Lower leg skin (tissue), 4 donors: ENCODE measurements around the gene NCBP2L. TPM values are rescaled to one million over a fixed set of nuclear protein-coding genes. Genes with fewer than 3 reads are reported as not detected.

ENCODE experiments used
- DNase-seq, 2 donors: peaks; one replicate each; pipeline ENCODE4 v3.0.0-alpha.2; 2019; ENCODE audit warnings: low spot score in 2 of 2
- H3K4me3 ChIP-seq: fragments of 200-600 bp; sonication (generic); 2 replicates; pipeline ENCODE4 v1.5.1; 2017; ENCODE audit warnings: mild to moderate bottlenecking, low read depth; ENCODE audit not compliant: poor library complexity, severe bottlenecking
- POLR2A ChIP-seq, 2 donors: fragments of 450-650 bp; IDR thresholded peaks; one replicate each; pipeline ENCODE4 v1.6.1; 2016 to 2017; ENCODE audit warnings: antibody characterized with exemption in 2 of 2, mild to moderate bottlenecking in 1 of 2, moderate library complexity in 1 of 2
- WGBS, 2 donors: methylation state at CpG; one replicate each; pipeline ENCODE4 v1.1.5; 2018; 5-methylcytosine and 5-hydroxymethylcytosine counted together
- intact Hi-C: fragments of 100-400 bp; cut with DNase I; formaldehyde crosslinking; loops from one replicate; pipeline ENCODE4 v1.15.0; 2023; ENCODE audit warnings: low total_unique reads
- total RNA-seq, 4 donors: library from RNA; depleted of rRNA; stranded (reverse); fragments of >200 nt; gene quantifications; one replicate each; pipeline ENCODE4 v1.1.0, GENCODE V29; 2016
- TF ChIP-seq, protein P1 (sequence below), 3 donors: fragments of 450-650 bp; IDR thresholded peaks; one replicate each; pipeline ENCODE4 v1.5.1; 2016; ENCODE audit warnings: antibody characterized with exemption in 3 of 3, mild to moderate bottlenecking in 3 of 3, moderate library complexity in 2 of 3

Gene NCBP2L
- total RNA-seq, 4 donors from 2014 or later, result 0.23 to 0.32 TPM; not detected in 2

DNA sequence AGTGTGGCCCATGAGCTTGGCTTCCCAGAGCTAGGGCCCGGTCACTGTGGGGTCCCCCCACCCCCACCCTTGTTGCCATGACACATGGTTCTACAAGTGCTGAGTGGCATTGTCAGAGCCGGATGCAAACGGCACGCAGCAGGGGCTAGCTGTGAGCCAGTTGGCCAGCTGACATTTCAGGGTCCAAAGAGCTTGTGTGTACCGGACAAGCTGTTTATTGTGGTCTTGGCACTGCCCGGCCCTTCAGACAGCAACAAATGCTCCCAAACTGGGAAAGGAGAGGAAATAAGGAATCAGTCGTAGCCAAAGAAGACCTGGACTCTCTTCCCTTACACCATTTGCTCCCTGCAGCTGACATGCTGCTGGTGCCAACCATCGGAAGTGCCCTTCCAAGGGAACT lies 38.8 kb upstream of the NCBP2L start:
- no peak for DNase-seq
- intact Hi-C loops, result no loop called here
- 74 to 79% methylated on average over 8 of the region's 8 CpGs for WGBS, 2 donors

DNA sequence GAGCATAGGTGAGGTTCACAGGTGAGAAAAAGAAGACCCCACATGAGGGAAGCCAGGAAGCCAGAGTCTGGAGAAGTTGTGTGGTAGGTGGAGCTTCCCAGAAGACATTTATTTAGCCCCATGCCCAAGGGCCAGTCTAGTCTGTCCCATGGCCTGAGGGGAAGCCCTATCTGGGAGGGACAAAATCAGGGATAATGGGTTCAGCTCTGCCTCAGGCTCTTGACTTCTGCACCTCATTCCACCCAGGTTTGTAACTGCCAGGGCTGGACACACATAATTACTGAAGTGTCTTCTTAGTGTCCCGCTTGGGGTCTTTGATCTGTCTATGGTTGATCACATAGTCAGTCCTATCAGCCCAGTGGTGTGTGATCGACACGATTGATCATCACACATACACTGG lies 38.0 kb upstream of the NCBP2L start:
- H3K4me3 ChIP-seq, result no peak overlapping the region
- intact Hi-C loops, result no loop called here
- WGBS, 2 donors, result 91 to 94% methylated on average over 3 of the region's 3 CpGs
- no peak for DNase-seq
- TF ChIP-seq, protein P1, sequence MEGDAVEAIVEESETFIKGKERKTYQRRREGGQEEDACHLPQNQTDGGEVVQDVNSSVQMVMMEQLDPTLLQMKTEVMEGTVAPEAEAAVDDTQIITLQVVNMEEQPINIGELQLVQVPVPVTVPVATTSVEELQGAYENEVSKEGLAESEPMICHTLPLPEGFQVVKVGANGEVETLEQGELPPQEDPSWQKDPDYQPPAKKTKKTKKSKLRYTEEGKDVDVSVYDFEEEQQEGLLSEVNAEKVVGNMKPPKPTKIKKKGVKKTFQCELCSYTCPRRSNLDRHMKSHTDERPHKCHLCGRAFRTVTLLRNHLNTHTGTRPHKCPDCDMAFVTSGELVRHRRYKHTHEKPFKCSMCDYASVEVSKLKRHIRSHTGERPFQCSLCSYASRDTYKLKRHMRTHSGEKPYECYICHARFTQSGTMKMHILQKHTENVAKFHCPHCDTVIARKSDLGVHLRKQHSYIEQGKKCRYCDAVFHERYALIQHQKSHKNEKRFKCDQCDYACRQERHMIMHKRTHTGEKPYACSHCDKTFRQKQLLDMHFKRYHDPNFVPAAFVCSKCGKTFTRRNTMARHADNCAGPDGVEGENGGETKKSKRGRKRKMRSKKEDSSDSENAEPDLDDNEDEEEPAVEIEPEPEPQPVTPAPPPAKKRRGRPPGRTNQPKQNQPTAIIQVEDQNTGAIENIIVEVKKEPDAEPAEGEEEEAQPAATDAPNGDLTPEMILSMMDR (IDR thresholded peaks at IDR 0.05), result no peak
- no peak for TF ChIP-seq POLR2A (IDR thresholded peaks at IDR 0.05)

More for the DNA sequence above, 38.8 kb upstream of the NCBP2L start:
- H3K4me3 ChIP-seq, result no peak overlapping the region
- TF ChIP-seq, protein P1 (IDR thresholded peaks at IDR 0.05), result no peak
- no peak for TF ChIP-seq POLR2A (IDR thresholded peaks at IDR 0.05)

DNA sequence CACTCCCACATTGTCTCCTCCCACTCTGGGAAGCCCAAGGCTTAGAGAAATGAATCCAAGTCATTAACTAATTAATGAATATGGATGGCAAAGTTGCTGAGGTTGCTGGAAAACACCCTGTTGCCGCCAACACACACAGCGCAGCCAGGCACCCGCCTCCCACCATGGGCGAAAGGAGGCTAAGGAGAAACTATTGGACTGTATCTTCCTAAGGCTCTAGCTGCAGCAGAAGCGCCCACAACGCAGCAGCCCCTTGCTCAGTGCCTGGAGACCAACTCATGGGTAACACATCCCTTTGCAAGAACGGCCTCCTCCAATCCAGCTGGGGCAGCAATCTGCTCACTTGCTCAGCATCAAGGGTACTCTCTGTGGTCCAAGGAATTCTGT lies 36.1 kb upstream of the NCBP2L start:
- 14 to 39% methylated on average over 7 of the region's 7 CpGs for WGBS, 2 donors
- peak in 1 of 2 donors; percentile 90 for DNase-seq
- intact Hi-C loops, result no loop called here
- TF ChIP-seq POLR2A (IDR thresholded peaks at IDR 0.05), result no peak
- TF ChIP-seq, protein P1 (IDR thresholded peaks at IDR 0.05), result no peak
- no peak overlapping the region for H3K4me3 ChIP-seq

DNA sequence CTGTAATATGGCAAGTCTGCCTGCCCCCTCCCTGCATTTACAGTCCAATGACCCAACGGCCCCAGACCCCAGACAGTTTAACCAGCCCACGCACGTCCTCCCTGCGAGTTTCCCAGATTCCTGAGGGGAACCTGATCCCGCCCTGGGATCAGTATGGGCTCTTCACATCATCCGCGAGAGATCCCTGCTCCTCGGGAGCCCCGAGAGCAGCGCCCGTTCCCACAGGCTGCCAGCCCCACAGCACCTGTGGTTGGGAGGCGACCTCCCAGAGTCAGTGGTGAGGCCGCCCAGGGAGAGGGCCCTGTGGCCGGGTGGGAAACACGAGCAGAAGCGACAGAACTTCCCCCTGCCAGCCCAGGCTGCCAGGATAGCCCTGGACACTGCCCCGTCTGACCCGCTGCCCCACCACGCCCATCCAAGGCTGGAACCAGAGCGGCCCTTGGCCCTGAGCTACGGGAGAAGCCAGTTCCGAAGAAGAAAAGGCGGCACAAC lies 34.8 kb upstream of the NCBP2L start:
- TF ChIP-seq, protein P1 (IDR thresholded peaks at IDR 0.05), result no peak
- TF ChIP-seq POLR2A (IDR thresholded peaks at IDR 0.05), result no peak
- no peak overlapping the region for H3K4me3 ChIP-seq
- WGBS, 2 donors, result 42 to 60% methylated on average over 4 to 23 of the region's 23 CpGs
- intact Hi-C loops, result loop anchor here (1.0 kb wide), 1 partner anchor 22 kb away; no protein-coding TSS in a partner anchor
- DNase-seq, result no peak

DNA sequence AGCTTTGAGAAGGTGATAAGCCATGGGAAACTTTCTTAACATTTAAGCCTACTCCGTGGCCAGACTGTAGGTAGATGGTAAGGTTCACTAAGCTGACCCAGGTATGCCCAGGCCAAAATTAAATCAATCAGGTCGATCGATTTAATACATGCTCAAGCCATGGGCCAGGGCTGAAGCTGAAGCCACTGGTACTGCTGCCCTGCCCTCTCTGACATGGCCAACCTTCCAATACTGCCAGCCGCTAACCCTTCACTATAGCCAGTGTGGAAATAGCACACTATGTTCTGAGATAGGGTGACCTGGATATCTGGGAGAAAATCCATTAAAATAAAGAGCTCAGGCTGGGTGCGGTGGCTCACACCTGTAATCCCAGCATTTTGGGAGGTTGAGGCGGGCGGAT lies 33.5 kb upstream of the NCBP2L start:
- intact Hi-C loops, result loop anchor here (1.0 kb wide), 1 partner anchor 20 kb away; no protein-coding TSS in a partner anchor
- 93 to 98% methylated on average over 7 of the region's 7 CpGs for WGBS, 2 donors
- TF ChIP-seq POLR2A (IDR thresholded peaks at IDR 0.05), result no peak
- TF ChIP-seq, protein P1 (IDR thresholded peaks at IDR 0.05), result no peak
- no peak for DNase-seq
- H3K4me3 ChIP-seq, result no peak overlapping the region

DNA sequence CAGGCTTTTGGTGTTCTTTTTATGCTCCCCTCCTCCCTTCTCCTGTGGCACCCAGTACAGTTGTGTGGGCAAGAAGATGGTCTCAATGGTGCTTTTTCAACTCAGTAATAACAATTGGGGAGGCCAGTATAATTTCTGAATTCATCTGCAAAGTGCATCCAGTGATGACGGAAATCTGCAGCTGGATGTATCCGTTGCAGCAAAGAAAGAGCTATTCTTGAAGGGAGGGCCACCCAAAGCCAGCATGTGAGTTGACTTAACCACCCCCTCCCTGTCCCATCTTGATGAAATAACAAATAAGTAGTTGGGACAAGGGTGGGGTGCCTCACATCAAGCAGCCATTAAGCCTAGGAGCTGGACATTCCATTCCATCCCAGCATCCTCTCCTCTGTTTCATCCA lies 32.7 kb upstream of the NCBP2L start:
- no peak for TF ChIP-seq POLR2A (IDR thresholded peaks at IDR 0.05)
- TF ChIP-seq, protein P1 (IDR thresholded peaks at IDR 0.05), result no peak
- intact Hi-C loops, result no loop called here
- no peak for DNase-seq
- H3K4me3 ChIP-seq, result no peak overlapping the region
- WGBS, 2 donors, result 92 to 94% methylated on average over 2 of the region's 2 CpGs
